Activated naive CD8-positive, alpha-beta T cell treated with anti-CD3 and anti-CD28 coated beads for 36 hours (primary cell): ENCODE results near the gene PGS1. TPM values are rescaled to one million over a fixed set of nuclear protein-coding genes. Genes with fewer than 3 reads are reported as not detected.

Experiments used
- DNase-seq: peaks from one replicate; pipeline ENCODE4 v3.0.0; 2021
- H3K27ac Mint-ChIP-seq: one replicate; pipeline ENCODE4 v1.8.0; 2022; ENCODE audit warnings: mild to moderate bottlenecking, moderate library complexity, mixed read lengths
- H3K27me3 Mint-ChIP-seq: one replicate; pipeline ENCODE4 v1.8.0; 2022; ENCODE audit warnings: mild to moderate bottlenecking, mixed read lengths
- H3K36me3 Mint-ChIP-seq: one replicate; pipeline ENCODE4 v1.8.0; 2021; ENCODE audit warnings: mild to moderate bottlenecking, mixed read lengths
- H3K4me1 Mint-ChIP-seq: one replicate; pipeline ENCODE4 v1.8.0; 2021; ENCODE audit warnings: mixed read lengths
- H3K4me3 Mint-ChIP-seq: one replicate; pipeline ENCODE4 v1.8.0; 2022; ENCODE audit warnings: mild to moderate bottlenecking, moderate library complexity, mixed read lengths
- H3K9me3 Mint-ChIP-seq: one replicate; pipeline ENCODE4 v1.8.0; 2022; ENCODE audit warnings: mixed read lengths
- total RNA-seq, 2 experiments: library from RNA; stranded (reverse); gene quantifications; one replicate each; pipeline ENCODE4 v1.2.3, GENCODE V29; 2021

PGS1 gene
- total RNA-seq, 2 experiments from 2014 or later = 39.1 to 43.7 TPM

- H3K9me3 Mint-ChIP-seq = no peaks in the 10 kb centered on the region
- peaks cover 24% of the 10 kb centered on the region for H3K36me3 Mint-ChIP-seq
- H3K27me3 Mint-ChIP-seq = peaks cover 5% of the 10 kb centered on the region
- no peak for DNase-seq
- H3K4me3 Mint-ChIP-seq = peak overlapping the region; percentile 81
- H3K4me1 Mint-ChIP-seq = peaks cover 55% of the 10 kb centered on the region
- H3K27ac Mint-ChIP-seq = peak overlapping the region; percentile 72
These were observed 20.5 kb upstream of the PGS1 start for GRCh38 chr17:78357672-78358537.

- H3K27me3 Mint-ChIP-seq = peaks cover 7% of the 10 kb centered on the region
- peaks cover 23% of the 10 kb centered on the region for H3K36me3 Mint-ChIP-seq
- peak overlapping the region; percentile 81 for H3K4me3 Mint-ChIP-seq
- H3K9me3 Mint-ChIP-seq = no peaks in the 10 kb centered on the region
- no peak for DNase-seq
- peaks cover 48% of the 10 kb centered on the region for H3K4me1 Mint-ChIP-seq
- peak overlapping the region; percentile 8 for H3K27ac Mint-ChIP-seq
These were observed 19.7 kb upstream of the PGS1 start for GRCh38 chr17:78358538-78359320.

GRCh38 chr17:78359321-78359996, 19.0 kb upstream of the PGS1 start:
- no peak for DNase-seq
- peak overlapping the region; percentile 72 for H3K27ac Mint-ChIP-seq
- H3K4me1 Mint-ChIP-seq = peaks cover 44% of the 10 kb centered on the region
- peaks cover 21% of the 10 kb centered on the region for H3K36me3 Mint-ChIP-seq
- peaks cover 12% of the 10 kb centered on the region for H3K27me3 Mint-ChIP-seq
- peak overlapping the region; percentile 82 for H3K4me3 Mint-ChIP-seq
- H3K9me3 Mint-ChIP-seq = no peaks in the 10 kb centered on the region

GRCh38 chr17:78359997-78360370, 18.5 kb upstream of the PGS1 start, which contains the start of gene SOCS3:
SOCS3 (minus strand) TSS chr17:78360077; CDS start chr17:78359095, 982 bp downstream.
- Mint-ChIP-seq H3K4me1 (peaks cover 45% of the 10 kb centered on the region), H3K9me3 (no peaks in the 10 kb centered on the region), H3K36me3 (peaks cover 21% of the 10 kb centered on the region), H3K27ac (peak within 1 kb of the TSS; percentile 87), H3K27me3 (peaks cover 17% of the 10 kb centered on the region), H3K4me3 (peak within 1 kb of the TSS; percentile 82)
- peak; percentile 97 for DNase-seq

- H3K4me1 Mint-ChIP-seq = peaks cover 41% of the 10 kb centered on the region
- H3K27me3 Mint-ChIP-seq = peaks cover 17% of the 10 kb centered on the region
- H3K9me3 Mint-ChIP-seq = no peaks in the 10 kb centered on the region
- peak overlapping the region; percentile 87 for H3K27ac Mint-ChIP-seq
- peak; percentile 92 for DNase-seq
- H3K4me3 Mint-ChIP-seq = peak overlapping the region; percentile 81
- H3K36me3 Mint-ChIP-seq = peaks cover 21% of the 10 kb centered on the region
These were observed 17.9 kb upstream of the PGS1 start for GRCh38 chr17:78360371-78361224.

- Mint-ChIP-seq H3K4me3 (no peak overlapping the region), H3K27me3 (peaks cover 20% of the 10 kb centered on the region), H3K36me3 (peaks cover 21% of the 10 kb centered on the region), H3K27ac (peak overlapping the region; percentile 87), H3K4me1 (peaks cover 34% of the 10 kb centered on the region), H3K9me3 (no peaks in the 10 kb centered on the region)
- DNase-seq = no peak
These were observed 17.2 kb upstream of the PGS1 start for GRCh38 chr17:78361225-78361701.

GRCh38 chr17:78362232-78362631, 16.2 kb upstream of the PGS1 start:
- Mint-ChIP-seq H3K27me3 (peaks cover 20% of the 10 kb centered on the region), H3K27ac (no peak overlapping the region), H3K9me3 (no peaks in the 10 kb centered on the region), H3K36me3 (peaks cover 16% of the 10 kb centered on the region), H3K4me1 (peaks cover 29% of the 10 kb centered on the region), H3K4me3 (no peak overlapping the region)
- DNase-seq = no peak

GRCh38 chr17:78362671-78363070, 15.8 kb upstream of the PGS1 start:
- no peak overlapping the region for H3K27ac Mint-ChIP-seq
- H3K9me3 Mint-ChIP-seq = no peaks in the 10 kb centered on the region
- H3K27me3 Mint-ChIP-seq = peaks cover 20% of the 10 kb centered on the region
- peaks cover 25% of the 10 kb centered on the region for H3K4me1 Mint-ChIP-seq
- H3K36me3 Mint-ChIP-seq = peaks cover 11% of the 10 kb centered on the region
- DNase-seq = no peak
- H3K4me3 Mint-ChIP-seq = no peak overlapping the region

GRCh38 chr17:78364436-78365281, 13.8 kb upstream of the PGS1 start:
- Mint-ChIP-seq H3K4me1 (peaks cover 17% of the 10 kb centered on the region), H3K27ac (peak overlapping the region; percentile 70), H3K9me3 (no peaks in the 10 kb centered on the region), H3K27me3 (peaks cover 20% of the 10 kb centered on the region), H3K4me3 (no peak overlapping the region), H3K36me3 (no peaks in the 10 kb centered on the region)
- no peak for DNase-seq

- H3K9me3 Mint-ChIP-seq = no peaks in the 10 kb centered on the region
- H3K27ac Mint-ChIP-seq = no peak overlapping the region
- no peaks in the 10 kb centered on the region for H3K36me3 Mint-ChIP-seq
- peaks cover 16% of the 10 kb centered on the region for H3K4me1 Mint-ChIP-seq
- H3K4me3 Mint-ChIP-seq = no peak overlapping the region
- DNase-seq = no peak
- peaks cover 20% of the 10 kb centered on the region for H3K27me3 Mint-ChIP-seq
These were observed 12.8 kb upstream of the PGS1 start for GRCh38 chr17:78365561-78366108.

- Mint-ChIP-seq H3K4me3 (no peak overlapping the region), H3K9me3 (no peaks in the 10 kb centered on the region), H3K27me3 (peaks cover 20% of the 10 kb centered on the region), H3K36me3 (no peaks in the 10 kb centered on the region), H3K27ac (no peak overlapping the region), H3K4me1 (peaks cover 12% of the 10 kb centered on the region)
- no peak for DNase-seq
These were observed 12.2 kb upstream of the PGS1 start for GRCh38 chr17:78366109-78366848.

- Mint-ChIP-seq H3K4me1 (peaks cover 10% of the 10 kb centered on the region), H3K27me3 (peaks cover 20% of the 10 kb centered on the region), H3K9me3 (no peaks in the 10 kb centered on the region), H3K27ac (no peak overlapping the region), H3K36me3 (no peaks in the 10 kb centered on the region), H3K4me3 (no peak overlapping the region)
- no peak for DNase-seq
These were observed 11.3 kb upstream of the PGS1 start for GRCh38 chr17:78367193-78367592.

- Mint-ChIP-seq H3K36me3 (no peaks in the 10 kb centered on the region), H3K27me3 (peaks cover 13% of the 10 kb centered on the region), H3K4me1 (peaks cover 10% of the 10 kb centered on the region), H3K9me3 (no peaks in the 10 kb centered on the region), H3K4me3 (no peak overlapping the region), H3K27ac (no peak overlapping the region)
- DNase-seq = no peak
These were observed 10.1 kb upstream of the PGS1 start for GRCh38 chr17:78368348-78368747.
